Mucosa of stomach (tissue), 1 donor: ENCODE data around the gene ALPL.

Experiments
- H3K27me3 ChIP-seq: one replicate; pipeline ENCODE4 v1.7.0; 2013; ENCODE audit warnings: mild to moderate bottlenecking, low read length; ENCODE audit not compliant: control insufficient read depth, insufficient read depth
- H3K36me3 ChIP-seq: one replicate; pipeline ENCODE4 v1.7.0; 2013; ENCODE audit warnings: low read length; ENCODE audit not compliant: control insufficient read depth, insufficient read depth
- H3K4me1 ChIP-seq: one replicate; pipeline ENCODE4 v1.7.0; 2013; ENCODE audit warnings: mild to moderate bottlenecking, low read length; ENCODE audit not compliant: control insufficient read depth, insufficient read depth
- H3K4me3 ChIP-seq: one replicate; pipeline ENCODE4 v1.7.0; 2013; ENCODE audit warnings: low read length
- H3K9ac ChIP-seq: one replicate; pipeline ENCODE4 v1.7.0; 2013; ENCODE audit warnings: mild to moderate bottlenecking, low read length, moderate library complexity
- H3K9me3 ChIP-seq: one replicate; pipeline ENCODE4 v1.7.0; 2013; ENCODE audit warnings: mild to moderate bottlenecking, low read length, moderate library complexity; ENCODE audit not compliant: control insufficient read depth
- donor health status: Pancreatic carcinoma.

The ALPL gene

DNA sequence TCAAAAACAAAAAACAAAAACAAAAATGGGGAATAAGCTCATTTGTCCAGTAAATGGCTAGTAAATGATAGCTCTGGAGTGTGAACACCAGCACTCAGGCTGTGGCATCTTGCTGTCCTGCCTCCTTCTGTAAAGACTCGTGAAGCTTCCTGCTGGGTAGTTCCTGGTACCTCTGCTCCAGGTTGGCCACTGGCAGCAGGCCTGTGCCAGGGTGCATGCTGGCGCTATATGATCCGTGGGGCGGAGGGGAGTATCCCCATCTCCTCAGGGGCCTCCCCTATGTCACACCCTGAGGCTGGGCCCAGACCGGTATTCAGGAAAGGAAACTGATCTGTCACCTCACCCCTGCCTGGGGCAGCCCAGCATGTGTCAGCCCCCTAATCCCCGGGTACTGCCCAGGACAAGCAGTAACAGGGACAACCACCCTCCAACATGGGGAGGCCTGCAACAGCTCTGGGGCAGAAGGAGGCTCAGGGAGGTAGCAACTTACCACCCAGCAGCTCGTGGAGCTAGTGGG lies 14.1 kb downstream of the ALPL start:
- Histone ChIP-seq H3K4me3 (no peak overlapping the region), H3K9ac (no peak overlapping the region), H3K27me3 (no peaks in the 10 kb centered on the region), H3K4me1 (no peaks in the 10 kb centered on the region), H3K9me3 (no peaks in the 10 kb centered on the region), H3K36me3 (no peaks in the 10 kb centered on the region)

DNA sequence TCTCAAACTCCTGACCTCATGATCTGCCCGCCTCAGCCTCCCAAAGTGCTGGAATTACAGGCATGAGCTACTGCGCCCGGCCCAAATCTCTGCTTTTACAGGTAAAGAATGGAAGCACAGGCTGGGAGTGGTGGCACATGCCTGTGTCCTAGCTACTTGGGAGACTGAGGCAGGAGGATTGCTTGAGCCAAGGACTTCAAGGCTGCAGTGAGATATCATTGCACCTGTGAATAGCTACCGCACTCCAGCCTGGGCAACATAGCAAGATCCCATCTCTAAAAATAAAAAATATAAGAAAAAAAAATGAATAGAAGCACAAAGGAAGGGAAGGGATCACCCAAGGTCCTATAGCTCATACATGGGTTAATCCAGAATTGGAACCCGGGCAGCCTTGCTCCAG lies 15.0 kb downstream of the ALPL start:
- H3K9me3 ChIP-seq = no peaks in the 10 kb centered on the region
- no peaks in the 10 kb centered on the region for H3K4me1 ChIP-seq
- no peak overlapping the region for H3K9ac ChIP-seq
- H3K4me3 ChIP-seq = no peak overlapping the region
- H3K36me3 ChIP-seq = no peaks in the 10 kb centered on the region
- H3K27me3 ChIP-seq = no peaks in the 10 kb centered on the region

DNA sequence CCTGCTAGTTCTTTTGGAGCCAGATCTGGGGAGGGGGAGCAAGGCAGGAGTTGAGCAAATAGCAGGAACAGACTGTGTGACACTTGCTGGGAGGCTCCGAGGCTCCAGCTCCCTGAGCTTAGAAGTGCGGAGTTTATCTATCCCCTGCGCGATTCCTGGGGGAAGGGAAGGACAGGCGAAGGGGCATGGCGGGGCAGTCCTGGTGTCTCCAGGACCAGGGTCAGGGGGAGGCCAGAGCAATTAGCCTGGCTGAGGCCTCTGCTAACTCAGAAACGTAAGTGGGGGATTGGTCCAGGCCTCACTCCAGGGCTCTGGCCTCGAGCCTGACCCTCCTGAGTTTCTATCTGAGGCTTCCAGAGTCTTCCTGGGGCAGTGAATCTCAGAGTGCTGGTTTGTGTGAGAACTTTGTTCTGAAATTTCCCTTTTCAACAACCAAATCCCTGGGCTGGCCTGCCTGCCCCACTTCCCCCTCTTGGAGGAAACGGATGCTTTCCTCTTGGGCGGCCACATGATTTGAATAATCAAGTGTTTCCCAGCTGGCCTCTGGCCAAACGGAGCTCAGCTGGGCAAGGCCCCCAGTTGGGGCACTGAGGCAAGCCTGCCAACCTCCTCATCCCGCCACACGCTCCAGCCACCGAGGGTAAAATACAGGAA lies 15.6 kb downstream of the ALPL start:
- Histone ChIP-seq H3K9ac (no peak overlapping the region), H3K4me3 (no peak overlapping the region), H3K4me1 (no peaks in the 10 kb centered on the region), H3K27me3 (no peaks in the 10 kb centered on the region), H3K36me3 (no peaks in the 10 kb centered on the region), H3K9me3 (no peaks in the 10 kb centered on the region)

DNA sequence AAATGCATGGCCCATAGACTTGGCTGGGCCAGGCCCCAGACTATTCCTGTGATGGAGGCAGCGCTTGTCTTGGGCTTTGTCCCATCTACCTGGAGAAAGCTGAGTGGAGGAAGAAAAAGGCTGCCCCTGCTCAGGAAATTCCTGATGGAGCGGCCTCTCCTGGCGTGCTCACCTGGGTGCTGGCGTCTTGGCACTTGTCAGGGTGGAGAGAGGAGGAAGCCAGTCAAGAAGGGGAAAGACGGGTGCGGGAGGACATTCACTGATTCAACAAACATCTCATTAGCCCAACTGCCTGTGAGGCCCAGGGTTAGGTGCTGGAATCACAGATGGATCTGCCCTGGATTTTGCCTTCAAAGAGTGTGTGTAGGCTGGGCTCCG lies 16.1 kb downstream of the ALPL start:
- Histone ChIP-seq H3K36me3 (no peaks in the 10 kb centered on the region), H3K9me3 (no peaks in the 10 kb centered on the region), H3K27me3 (no peaks in the 10 kb centered on the region), H3K9ac (no peak overlapping the region), H3K4me1 (no peaks in the 10 kb centered on the region), H3K4me3 (no peak overlapping the region)

DNA sequence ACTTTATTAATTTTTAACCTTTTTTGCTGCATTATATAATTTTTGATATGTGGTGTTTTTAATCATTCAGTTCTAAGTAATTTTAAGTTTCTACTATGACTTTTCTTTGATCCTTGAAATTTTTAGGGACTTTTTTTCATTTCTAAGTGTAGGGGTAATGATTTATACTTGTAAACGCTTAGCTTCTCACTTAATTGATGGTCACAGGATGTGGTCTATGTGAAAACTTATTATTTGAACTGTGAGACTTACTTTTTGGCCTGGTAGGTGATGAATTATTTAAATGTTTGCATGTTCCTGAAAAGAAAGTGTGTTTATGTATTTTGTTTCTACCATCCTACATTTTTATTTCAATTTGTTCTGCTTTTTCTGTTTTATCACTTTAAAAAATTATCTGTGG lies 17.2 kb downstream of the ALPL start:
- Histone ChIP-seq H3K36me3 (no peaks in the 10 kb centered on the region), H3K27me3 (no peaks in the 10 kb centered on the region), H3K9me3 (no peaks in the 10 kb centered on the region), H3K4me1 (no peaks in the 10 kb centered on the region), H3K4me3 (no peak overlapping the region), H3K9ac (no peak overlapping the region)

DNA sequence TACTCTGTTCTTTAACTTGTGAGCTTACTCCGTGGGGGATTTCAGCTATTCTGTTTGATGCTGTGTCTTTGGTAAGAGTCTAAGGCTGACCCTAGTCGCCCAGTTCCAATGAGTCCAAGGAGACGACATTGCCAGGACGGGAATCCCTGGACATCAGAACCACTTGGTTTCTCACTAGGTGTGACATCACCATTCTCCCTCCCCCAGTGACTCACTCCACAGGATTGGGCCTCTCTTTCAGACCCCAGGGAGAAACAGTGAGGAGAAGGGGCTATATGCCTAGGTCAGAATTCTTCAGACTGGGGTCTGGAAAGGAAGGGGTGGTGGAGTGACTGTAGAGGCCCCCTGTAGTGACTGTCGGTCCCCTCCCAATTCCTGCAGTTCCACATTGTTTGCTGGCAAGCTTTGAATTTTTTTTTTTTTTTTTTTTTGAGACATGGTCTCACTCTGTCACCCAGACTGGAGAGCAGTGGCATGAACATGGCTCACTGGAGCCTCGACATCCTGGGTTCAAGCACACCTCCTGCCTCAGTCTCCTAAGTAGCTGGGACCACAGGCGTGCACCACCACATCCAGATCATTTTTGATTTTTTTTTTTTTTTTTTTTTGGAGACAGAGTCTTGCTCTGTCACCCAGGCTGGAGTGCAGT lies 21.3 kb downstream of the ALPL start:
- H3K27me3 ChIP-seq = no peaks in the 10 kb centered on the region
- H3K4me1 ChIP-seq = no peaks in the 10 kb centered on the region
- no peak overlapping the region for H3K4me3 ChIP-seq
- no peak overlapping the region for H3K9ac ChIP-seq
- no peaks in the 10 kb centered on the region for H3K36me3 ChIP-seq
- H3K9me3 ChIP-seq = no peaks in the 10 kb centered on the region

DNA sequence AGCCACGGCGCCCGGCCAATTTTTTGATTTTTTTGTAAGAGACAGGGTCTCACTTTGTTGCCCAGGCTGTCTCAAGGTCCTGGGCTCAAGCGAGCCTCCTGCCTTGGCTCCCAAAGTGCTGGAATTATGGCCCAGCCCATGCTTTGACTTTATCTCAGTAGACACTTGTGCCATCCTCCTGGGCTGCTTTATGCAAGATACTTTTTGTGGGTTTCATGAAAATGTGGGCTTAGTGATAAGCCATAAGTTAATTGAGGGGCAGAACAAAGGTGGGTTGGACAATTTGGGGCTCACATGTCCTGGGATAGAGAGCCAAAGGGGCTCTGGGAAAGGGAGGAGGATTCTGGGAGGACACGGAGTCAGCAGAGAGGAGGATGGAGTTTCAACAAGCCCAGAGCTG lies 22.0 kb downstream of the ALPL start:
- no peak overlapping the region for H3K4me3 ChIP-seq
- H3K36me3 ChIP-seq = no peaks in the 10 kb centered on the region

DNA sequence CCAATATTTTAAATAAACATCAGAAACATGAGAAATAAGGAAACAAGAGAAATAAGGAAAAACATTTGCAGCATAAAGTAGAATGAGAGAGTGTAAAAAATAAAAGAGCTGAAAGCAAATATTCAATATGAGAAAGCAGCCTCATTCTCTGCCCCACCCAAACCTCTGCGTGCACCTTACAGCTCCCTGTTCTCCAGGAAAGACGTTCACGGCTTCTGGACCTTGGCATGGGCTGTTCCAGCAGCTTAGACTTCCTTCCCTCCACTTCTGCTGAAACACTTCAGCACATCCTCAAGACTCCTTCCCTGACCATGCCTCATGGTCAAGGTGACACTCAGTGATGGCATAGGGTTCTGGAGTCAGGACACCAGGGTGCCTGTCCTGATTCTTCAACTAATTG lies 23.3 kb downstream of the ALPL start:
- H3K36me3 ChIP-seq = no peaks in the 10 kb centered on the region
- no peak overlapping the region for H3K9ac ChIP-seq
- peaks cover under 1% of the 10 kb centered on the region for H3K4me1 ChIP-seq
- no peaks in the 10 kb centered on the region for H3K9me3 ChIP-seq
- H3K27me3 ChIP-seq = no peaks in the 10 kb centered on the region
- no peak overlapping the region for H3K4me3 ChIP-seq

More for the DNA sequence above, 22.0 kb downstream of the ALPL start:
- no peaks in the 10 kb centered on the region for H3K27me3 ChIP-seq
- H3K4me1 ChIP-seq = no peaks in the 10 kb centered on the region
- H3K9me3 ChIP-seq = no peaks in the 10 kb centered on the region
- no peak overlapping the region for H3K9ac ChIP-seq

DNA sequence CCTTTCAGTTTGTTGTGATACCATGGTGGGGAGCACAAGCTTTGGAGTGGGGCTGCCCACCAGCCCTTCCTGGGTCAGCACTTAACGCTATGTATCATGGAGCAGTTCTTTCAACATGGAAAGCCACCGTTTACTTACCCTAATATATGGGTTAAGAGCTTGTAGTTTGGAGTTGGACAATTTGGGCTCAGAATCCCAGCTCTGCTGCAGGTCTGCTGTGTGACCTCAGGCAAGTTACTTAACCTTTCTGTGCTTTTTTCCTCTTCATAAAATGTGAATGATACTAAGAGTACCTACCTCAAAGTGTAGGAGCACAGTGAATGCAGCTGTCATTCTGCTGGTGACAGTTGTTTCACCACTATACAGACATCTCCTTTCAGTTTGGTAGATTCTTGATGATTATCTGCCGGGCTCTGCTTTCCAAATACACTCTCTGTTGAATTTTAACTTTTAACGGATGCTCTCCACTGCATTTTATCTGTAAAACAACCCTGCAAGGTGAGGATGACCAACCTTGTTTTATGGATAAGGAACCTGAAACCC lies 23.8 kb downstream of the ALPL start:
- no peaks in the 10 kb centered on the region for H3K36me3 ChIP-seq
- no peaks in the 10 kb centered on the region for H3K9me3 ChIP-seq
- H3K27me3 ChIP-seq = no peaks in the 10 kb centered on the region
- peaks cover 4% of the 10 kb centered on the region for H3K4me1 ChIP-seq
- no peak overlapping the region for H3K4me3 ChIP-seq
- no peak overlapping the region for H3K9ac ChIP-seq

DNA sequence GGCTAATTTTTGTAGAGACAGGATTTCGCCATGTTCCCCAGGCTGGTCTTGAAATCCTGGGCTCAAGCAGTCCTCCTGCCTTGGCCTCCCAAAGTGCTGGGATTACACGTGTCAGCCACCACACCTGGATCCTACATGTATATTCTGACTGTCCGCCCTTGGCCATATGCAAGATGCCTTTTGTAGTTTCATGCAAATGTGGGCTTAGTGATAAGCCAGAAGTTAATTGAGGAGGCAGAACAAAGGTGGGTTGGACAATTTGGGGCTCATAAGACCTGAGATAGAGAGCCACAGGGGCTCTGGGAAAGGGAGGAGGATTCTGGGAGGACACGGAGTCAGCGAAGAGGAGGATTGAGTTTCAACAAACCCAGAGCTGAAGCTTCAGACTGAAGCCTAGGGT lies 24.9 kb downstream of the ALPL start:
- Histone ChIP-seq H3K27me3 (peaks cover 10% of the 10 kb centered on the region), H3K4me1 (peaks cover 4% of the 10 kb centered on the region), H3K4me3 (no peak overlapping the region), H3K36me3 (no peaks in the 10 kb centered on the region), H3K9ac (no peak overlapping the region), H3K9me3 (no peaks in the 10 kb centered on the region)

DNA sequence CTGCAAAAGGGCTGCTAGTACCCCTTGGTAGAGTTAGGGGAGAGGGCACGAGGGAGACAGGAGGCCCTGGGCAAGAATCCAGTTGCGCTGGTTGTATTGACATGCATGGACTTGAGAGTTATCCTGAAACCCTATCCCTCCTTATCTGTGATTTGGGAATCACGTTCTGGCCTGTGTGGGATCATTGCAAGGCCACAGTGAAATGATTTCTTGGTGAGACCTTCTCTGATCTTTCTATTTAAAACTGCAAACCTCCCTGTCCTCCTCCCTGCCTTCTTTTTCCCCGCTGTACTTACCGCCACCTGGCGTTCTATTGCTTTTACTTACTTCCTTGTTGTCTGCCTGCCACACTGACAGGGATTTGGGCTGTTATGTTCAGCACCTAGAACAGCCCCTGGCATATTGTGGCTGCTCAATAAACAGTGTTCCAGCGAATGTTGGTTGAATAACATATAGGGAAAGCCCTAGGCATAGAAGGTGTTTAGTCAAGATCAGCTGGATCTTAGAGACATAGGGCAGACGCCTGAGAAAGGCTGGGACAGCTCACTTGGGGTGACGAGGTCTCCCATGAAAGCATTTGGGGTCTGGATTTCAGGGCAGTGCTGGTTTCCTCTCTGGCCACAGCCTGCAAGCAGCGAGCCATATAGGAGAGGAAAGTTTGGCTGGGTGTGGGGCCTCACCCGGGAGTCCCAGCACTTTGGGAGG lies 25.6 kb downstream of the ALPL start:
- peaks cover 10% of the 10 kb centered on the region for H3K27me3 ChIP-seq
- H3K9me3 ChIP-seq = no peaks in the 10 kb centered on the region
- no peak overlapping the region for H3K4me3 ChIP-seq
- peaks cover 4% of the 10 kb centered on the region for H3K4me1 ChIP-seq
- H3K36me3 ChIP-seq = no peaks in the 10 kb centered on the region
- H3K9ac ChIP-seq = no peak overlapping the region

DNA sequence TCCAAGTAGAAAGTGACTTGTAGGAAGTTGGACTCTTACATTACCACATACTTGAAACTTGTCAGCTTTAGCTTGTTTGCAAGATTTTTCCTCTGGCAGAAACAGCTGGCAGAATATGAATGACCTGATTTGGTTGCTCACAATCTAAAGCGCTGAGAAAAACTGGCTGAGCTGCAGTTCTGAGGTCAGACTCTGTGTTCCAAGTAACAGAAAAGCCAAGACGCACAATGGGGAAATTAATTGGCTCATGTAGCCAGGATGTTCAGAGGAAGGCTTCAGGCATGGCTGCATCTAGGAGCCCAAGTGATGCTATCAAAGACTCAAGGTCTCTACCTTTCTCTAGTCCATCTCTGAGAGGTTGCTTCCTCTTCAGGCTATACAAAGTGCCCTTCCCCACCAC lies 27.0 kb downstream of the ALPL start:
- Histone ChIP-seq H3K4me1 (peaks cover 4% of the 10 kb centered on the region), H3K9me3 (no peaks in the 10 kb centered on the region), H3K27me3 (peaks cover 10% of the 10 kb centered on the region), H3K36me3 (no peaks in the 10 kb centered on the region), H3K9ac (no peak overlapping the region), H3K4me3 (no peak overlapping the region)
